IPS DF 6.9 (cell line): ENCODE results near the gene IL17RD.

Experiments
- DNase-seq: peaks from one replicate; pipeline ENCODE4 v3.0.0-alpha.2; 2013; ENCODE audit warnings: low read depth, low spot score
- H3K27ac ChIP-seq: one replicate; pipeline ENCODE4 v1.5.1; 2013; ENCODE audit warnings: low read length, control low read depth
- H3K27me3 ChIP-seq: 2 replicates; pipeline ENCODE4 v1.6.1; 2013; ENCODE audit warnings: mild to moderate bottlenecking, low read length; ENCODE audit not compliant: control insufficient read depth, insufficient read depth
- H3K36me3 ChIP-seq: 2 replicates; pipeline ENCODE4 v1.6.1; 2013; ENCODE audit warnings: low read length; ENCODE audit not compliant: control insufficient read depth, insufficient read depth
- H3K4me1 ChIP-seq: 2 replicates; pipeline ENCODE4 v1.6.1; 2013; ENCODE audit warnings: low read length; ENCODE audit not compliant: control insufficient read depth, insufficient read depth
- H3K4me3 ChIP-seq: 2 replicates; pipeline ENCODE4 v1.5.1; 2013; ENCODE audit warnings: mild to moderate bottlenecking, low read length
- H3K9me3 ChIP-seq: 2 replicates; pipeline ENCODE4 v1.6.1; 2013; ENCODE audit warnings: low read length, inconsistent platforms; ENCODE audit not compliant: control insufficient read depth, insufficient read depth
- WGBS: extraction: QIAGEN DNeasy Blood & Tissue Kit; methylation state at CpG from one replicate; pipeline ENCODE4 v1.1.7; 2013; ENCODE audit warnings: mixed read lengths, missing lambda C conversion rate; ENCODE audit not compliant: insufficient read length, insufficient coverage; 5-methylcytosine and 5-hydroxymethylcytosine counted together

IL17RD gene

GRCh38 chr3:57164657-57165573, at the start of gene IL17RD:
IL17RD (minus strand) TSS chr3:57165353; CDS start chr3:57165286, 67 bp downstream.
- Histone ChIP-seq H3K27me3 (peaks cover 2% of the 10 kb centered on the region; the same call in 1 of the 2 replicates), H3K9me3 (no peaks in the 10 kb centered on the region), H3K27ac (no peak within 1 kb of the TSS), H3K4me3 (peak within 1 kb of the TSS; percentile 88), H3K4me1 (peaks cover 18% of the 10 kb centered on the region), H3K36me3 (no peaks in the 10 kb centered on the region)
- DNase-seq, result no peak
- no CpG with 5 or more reads among the region's 98 CpGs for WGBS

DNA sequence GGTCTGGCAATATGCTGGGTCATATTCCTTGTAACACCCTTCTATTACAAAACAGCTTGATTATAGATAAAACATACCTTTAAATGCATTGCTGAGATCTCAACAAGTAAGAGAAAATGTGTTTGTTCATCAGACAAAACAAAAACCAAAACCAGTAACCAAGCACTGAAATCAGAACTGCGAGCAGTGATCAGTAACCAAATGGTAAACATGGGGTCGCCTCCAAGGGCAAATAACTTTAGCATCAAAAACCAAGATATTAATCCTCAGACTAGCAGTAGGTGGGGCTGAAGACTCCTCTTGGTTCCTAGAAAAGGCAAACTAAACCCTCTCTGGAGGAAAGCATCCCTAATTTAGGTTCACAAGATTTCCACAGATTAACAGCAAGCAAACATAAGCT, 41.3 kb upstream of the IL17RD start:
- H3K4me1 ChIP-seq, result no peaks in the 10 kb centered on the region
- no peaks in the 10 kb centered on the region for H3K9me3 ChIP-seq
- no peak overlapping the region for H3K4me3 ChIP-seq
- H3K27me3 ChIP-seq, result no peaks in the 10 kb centered on the region
- H3K27ac ChIP-seq, result no peak overlapping the region
- H3K36me3 ChIP-seq, result no peaks in the 10 kb centered on the region
- DNase-seq, result no peak
- WGBS, result no CpG with 5 or more reads among the region's 2 CpGs

- Histone ChIP-seq H3K4me3 (no peak within 1 kb of the TSS), H3K9me3 (no peaks in the 10 kb centered on the region), H3K27ac (no peak within 1 kb of the TSS), H3K27me3 (no peaks in the 10 kb centered on the region), H3K36me3 (no peaks in the 10 kb centered on the region), H3K4me1 (no peaks in the 10 kb centered on the region; the same call in 1 of the 2 replicates)
- WGBS, result no CpG with 5 or more reads among the region's 4 CpGs
- DNase-seq, result peak; percentile 77
Observed at GRCh38 chr3:57199895-57200297, 34.7 kb upstream of the IL17RD start, which contains the start of gene HESX1. HESX1 (minus strand) TSS chr3:57199978; CDS start chr3:57199918, 60 bp downstream.

DNA sequence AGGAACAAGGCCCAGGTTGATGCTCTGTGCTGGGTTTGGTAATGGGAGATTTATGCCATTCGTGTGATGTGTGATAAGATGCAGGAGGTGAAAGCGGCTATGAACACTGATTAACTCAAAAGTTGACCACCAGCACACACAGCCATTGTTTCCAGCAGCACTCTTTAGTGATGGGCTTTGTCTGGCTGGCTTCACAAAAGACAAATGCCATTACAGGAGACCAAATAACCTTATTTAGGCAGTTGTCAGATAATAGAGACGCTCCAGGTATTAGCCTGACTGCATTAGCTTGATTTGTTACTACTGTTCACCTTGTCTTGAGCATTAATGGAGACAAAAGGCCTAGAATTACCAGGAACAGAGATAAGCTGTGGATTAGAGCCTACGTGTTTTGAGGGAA, 29.5 kb upstream of the IL17RD start:
- Histone ChIP-seq H3K9me3 (no peaks in the 10 kb centered on the region), H3K4me3 (no peak overlapping the region), H3K27ac (no peak overlapping the region), H3K4me1 (no peaks in the 10 kb centered on the region; the same call in 1 of the 2 replicates), H3K36me3 (no peaks in the 10 kb centered on the region), H3K27me3 (no peaks in the 10 kb centered on the region)
- WGBS, result no CpG with 5 or more reads among the region's 4 CpGs
- DNase-seq, result no peak

DNA sequence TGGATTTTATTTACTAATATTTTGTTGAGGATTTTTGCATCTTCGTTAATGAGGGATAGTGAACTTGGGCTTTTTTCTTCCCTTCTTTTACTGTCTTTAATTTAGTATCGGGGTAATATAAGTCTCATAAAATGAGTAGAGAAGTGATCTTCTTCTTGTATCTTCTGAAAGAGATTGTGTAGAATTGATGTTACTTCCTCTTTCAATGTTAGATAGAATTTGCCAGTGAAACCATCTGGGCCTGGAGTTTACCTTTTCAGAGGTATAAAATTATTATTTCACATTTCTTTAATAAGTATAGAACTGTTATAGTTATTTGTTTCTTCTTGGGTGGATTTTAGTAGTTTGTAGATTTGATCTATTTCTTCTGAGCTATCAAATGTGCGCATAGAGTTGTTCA, 26.9 kb upstream of the IL17RD start:
- Histone ChIP-seq H3K4me1 (no peaks in the 10 kb centered on the region), H3K4me3 (no peak overlapping the region), H3K9me3 (no peaks in the 10 kb centered on the region), H3K27ac (no peak overlapping the region), H3K27me3 (no peaks in the 10 kb centered on the region), H3K36me3 (no peaks in the 10 kb centered on the region)
- no peak for DNase-seq
- WGBS, result no CpG with 5 or more reads among the region's 3 CpGs

DNA sequence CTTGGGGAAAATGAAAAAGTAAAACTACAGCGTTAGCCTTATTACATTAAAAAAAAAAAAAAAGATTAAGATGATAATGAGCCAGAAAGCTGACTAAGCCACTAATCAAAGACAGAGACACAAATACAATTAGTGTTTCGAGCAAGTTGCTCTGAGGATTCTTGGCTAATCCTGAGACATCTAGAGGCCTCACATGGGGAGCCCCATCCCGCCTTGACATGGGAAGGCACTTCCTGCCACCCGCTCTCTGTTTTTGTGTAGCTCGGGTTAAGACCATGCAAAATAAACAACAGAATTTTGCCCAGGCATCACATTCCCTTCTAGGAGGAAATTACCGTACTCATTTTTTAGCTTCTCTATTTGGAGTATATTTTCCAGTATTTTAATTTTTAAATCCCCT, 19.4 kb upstream of the IL17RD start:
- Histone ChIP-seq H3K36me3 (no peaks in the 10 kb centered on the region), H3K4me3 (no peak overlapping the region), H3K27ac (no peak overlapping the region), H3K9me3 (no peaks in the 10 kb centered on the region), H3K4me1 (0 out of 2 replicates have a peak, but pooled peaks cover 1% of the 10 kb centered on the region), H3K27me3 (no peaks in the 10 kb centered on the region)
- WGBS, result no CpG with 5 or more reads among the region's 6 CpGs
- DNase-seq, result no peak

DNA sequence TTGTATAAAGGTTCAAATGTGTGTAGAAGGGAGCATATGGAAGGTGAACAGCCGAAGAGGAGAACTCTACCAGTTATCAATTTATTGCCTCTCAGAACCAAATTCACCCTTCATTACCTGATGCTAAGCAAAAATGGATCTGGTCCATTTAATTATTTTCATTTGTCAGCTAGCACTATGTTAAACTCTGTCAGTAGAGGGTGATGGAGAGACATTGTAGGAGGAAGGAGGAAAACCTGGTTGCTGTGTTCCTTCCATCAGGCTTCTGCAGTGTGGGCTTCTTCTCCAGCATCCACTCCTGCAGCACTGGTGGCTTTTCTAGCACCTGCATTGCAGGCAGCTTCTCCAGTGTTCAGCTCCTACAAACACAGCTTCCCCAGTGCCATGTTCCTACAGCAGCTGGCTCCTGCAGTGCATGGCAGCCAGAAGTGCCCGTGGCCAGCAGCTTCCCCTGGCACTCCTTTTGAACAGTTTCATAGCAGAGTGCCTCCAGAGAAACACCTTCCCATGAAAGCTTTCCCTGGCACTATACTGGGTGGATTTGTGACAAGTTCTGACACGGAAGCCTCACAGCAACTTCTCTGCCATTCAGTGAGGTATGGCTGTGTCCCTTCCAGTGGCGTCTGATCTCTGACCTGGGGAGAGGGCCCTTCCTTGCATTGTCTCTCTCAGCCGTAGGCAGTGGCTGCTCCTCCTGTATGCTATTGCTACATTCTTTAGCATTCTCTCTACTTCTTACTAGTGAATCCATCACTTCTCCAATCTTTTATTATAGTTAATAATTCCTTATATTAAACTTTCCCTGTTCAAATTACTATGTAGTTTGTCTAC, 14.6 kb upstream of the IL17RD start:
- Histone ChIP-seq H3K27me3 (no peaks in the 10 kb centered on the region), H3K9me3 (no peaks in the 10 kb centered on the region), H3K4me3 (no peak overlapping the region), H3K27ac (no peak overlapping the region), H3K4me1 (0 out of 2 replicates have a peak, but pooled peaks cover 1% of the 10 kb centered on the region), H3K36me3 (no peaks in the 10 kb centered on the region)
- WGBS, result no CpG with 5 or more reads among the region's 5 CpGs
- no peak for DNase-seq

DNA sequence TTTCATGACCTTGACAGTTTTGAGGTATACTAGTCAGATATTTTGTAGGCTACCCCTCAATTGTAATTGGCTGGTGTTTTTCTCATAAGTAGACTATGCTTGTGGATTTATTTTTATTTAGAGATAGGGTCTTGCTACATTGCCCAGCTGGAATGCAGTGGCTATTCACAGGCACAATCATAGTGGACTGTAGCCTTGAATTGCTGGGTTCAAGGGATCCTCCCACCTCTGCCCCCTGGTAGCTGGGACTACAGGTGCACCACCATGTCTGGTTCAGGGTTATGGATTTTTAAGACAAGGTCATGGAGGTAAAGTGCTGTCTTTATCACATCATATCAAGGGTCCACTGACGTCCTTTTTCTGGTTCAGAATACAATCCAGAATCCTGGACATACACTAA, 10.9 kb upstream of the IL17RD start:
- DNase-seq, result no peak
- Histone ChIP-seq H3K4me1 (0 out of 2 replicates have a peak, but pooled peaks cover 1% of the 10 kb centered on the region), H3K4me3 (no peak overlapping the region), H3K36me3 (no peaks in the 10 kb centered on the region), H3K27me3 (no peaks in the 10 kb centered on the region), H3K9me3 (no peaks in the 10 kb centered on the region), H3K27ac (no peak overlapping the region)
- no CpG with 5 or more reads among the region's 1 CpG for WGBS

DNA sequence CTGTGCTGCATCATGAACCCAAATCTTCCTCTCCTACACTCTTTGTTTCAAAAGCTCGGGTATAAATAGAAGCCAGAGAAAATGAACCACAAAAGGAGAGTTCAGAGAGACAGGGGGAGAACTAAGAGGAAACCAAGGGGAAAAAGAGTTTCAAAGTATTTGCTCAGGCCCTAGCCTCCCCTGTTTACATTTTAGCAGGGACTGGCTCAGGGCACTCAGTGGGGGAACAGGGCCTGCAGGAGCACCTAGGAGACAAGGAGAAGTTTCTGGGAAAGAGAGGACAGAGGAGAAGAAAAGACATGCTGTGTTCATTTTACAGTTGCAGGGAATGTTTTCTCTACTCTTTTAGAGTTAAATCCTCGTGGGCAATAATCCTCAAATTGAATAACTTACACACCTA, 8.5 kb upstream of the IL17RD start:
- no peak overlapping the region for H3K4me3 ChIP-seq
- peaks cover 1% of the 10 kb centered on the region; the same call in 1 of the 2 replicates for H3K4me1 ChIP-seq
- H3K27ac ChIP-seq, result no peak overlapping the region
- DNase-seq, result no peak
- no CpG with 5 or more reads among the region's 2 CpGs for WGBS
- no peaks in the 10 kb centered on the region for H3K36me3 ChIP-seq
- no peaks in the 10 kb centered on the region for H3K27me3 ChIP-seq
- H3K9me3 ChIP-seq, result no peaks in the 10 kb centered on the region

DNA sequence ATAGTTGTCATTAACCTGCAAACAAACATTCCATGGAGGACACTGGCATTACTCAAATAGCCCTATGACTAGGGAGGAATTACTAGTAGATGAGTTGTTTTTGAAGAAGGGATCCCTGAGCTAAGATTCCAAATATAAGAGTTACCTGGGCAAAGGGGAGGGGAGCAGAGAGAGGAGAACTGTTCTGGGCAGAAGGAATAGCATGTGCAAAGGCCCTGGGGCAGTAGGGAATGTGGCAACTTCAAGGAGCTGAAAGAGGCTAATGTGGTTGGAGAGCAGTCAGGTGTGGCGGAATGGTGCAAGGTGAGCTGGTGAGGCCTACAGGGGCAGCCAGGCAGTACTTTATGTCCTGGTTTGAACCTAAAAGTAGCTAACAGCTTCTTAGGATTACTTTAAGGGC, 5.8 kb upstream of the IL17RD start:
- Histone ChIP-seq H3K4me1 (peaks cover 1% of the 10 kb centered on the region; the same call in 1 of the 2 replicates), H3K36me3 (no peaks in the 10 kb centered on the region), H3K4me3 (no peak overlapping the region), H3K9me3 (no peaks in the 10 kb centered on the region), H3K27me3 (no peaks in the 10 kb centered on the region), H3K27ac (no peak overlapping the region)
- DNase-seq, result no peak
- WGBS, result no CpG with 5 or more reads among the region's 1 CpG
